ENCODE measurements around the gene ZFP36L2. TPM values are rescaled to one million over a fixed set of nuclear protein-coding genes. Genes with fewer than 3 reads are reported as not detected.

The ZFP36L2 gene
- total and polyA plus RNA-seq, 2 donors (not counting 3 experiments of a cell fraction or from before 2014, with no cell fraction given) = 14.5 to 75.9 TPM

- dilution Hi-C loops (cut with MboI; ENCODE audit: extremely low pct_ligation_motif_present, low sequenced_read_pairs) (no loop called here), intact Hi-C loops (cut with micrococcal nuclease) (no loop called here)
- TF ChIP-seq FOS (IDR thresholded peaks at IDR 0.05; ENCODE audit: borderline replicate concordance, insufficient read depth, low read length) = no peak
- TF ChIP-seq CTCF (IDR thresholded peaks at IDR 0.05; ENCODE audit: extremely low read depth in 1 of 2, insufficient read depth in 1 of 2, low read depth in 1 of 2, low read length in 2 of 2) = no peak
- TF ChIP-seq POLR2AphosphoS5 (IDR thresholded peaks at IDR 0.05; ENCODE audit: insufficient read depth, low read depth, low read length) = no peak
- no peak for TF ChIP-seq MYC (IDR thresholded peaks at IDR 0.05; ENCODE audit: low read depth, low read length)
- TF ChIP-seq POLR2A (IDR thresholded peaks at IDR 0.05; ENCODE audit: low read depth, low read length) = no peak
- TF ChIP-seq, protein P1, sequence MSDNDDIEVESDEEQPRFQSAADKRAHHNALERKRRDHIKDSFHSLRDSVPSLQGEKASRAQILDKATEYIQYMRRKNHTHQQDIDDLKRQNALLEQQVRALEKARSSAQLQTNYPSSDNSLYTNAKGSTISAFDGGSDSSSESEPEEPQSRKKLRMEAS (IDR thresholded peaks at IDR 0.05; ENCODE audit: insufficient read depth, insufficient read length) = no peak
- no peak for TF ChIP-seq EZH2 (IDR thresholded peaks at IDR 0.05; ENCODE audit: borderline replicate concordance, low read depth, low read length, severe bottlenecking)
- TF ChIP-seq JUN (IDR thresholded peaks at IDR 0.05; ENCODE audit: borderline replicate concordance, insufficient read depth, insufficient read length, low read depth) = no peak
- TF ChIP-seq GATA2 (IDR thresholded peaks at IDR 0.05; ENCODE audit: insufficient read depth, insufficient read length, low read depth, low read length) = no peak
- H2AFZ ChIP-seq (ENCODE audit: low read depth, low read length) = no peak overlapping the region
- H3K79me2 ChIP-seq (ENCODE audit: control insufficient read depth, insufficient read depth, low read length) = peaks cover 12% of the 10 kb centered on the region
- no peak overlapping the region for H3K4me2 ChIP-seq (ENCODE audit: insufficient read depth, low read length)
- DNase-seq (ENCODE audit: low read depth, low spot score) = no peak
- H3K36me3 ChIP-seq (ENCODE audit: control insufficient read depth in 2 of 2, extremely low read depth in 1 of 2, insufficient read depth in 2 of 2, low read length in 2 of 2) = no peaks in the 10 kb centered on the region
- H3K27me3 ChIP-seq (ENCODE audit: control insufficient read depth in 2 of 2, insufficient read depth in 2 of 2, low read length in 2 of 2) = no peaks in the 10 kb centered on the region
- H3K4me1 ChIP-seq (ENCODE audit: control insufficient read depth, extremely low read depth, insufficient read depth, low read length) = peaks cover 42% of the 10 kb centered on the region
- ChIA-PET POLR2A (no interaction called here), CTCF (interaction anchor here (0.6 to 12.8 kb wide), 12 partner anchors 9 to 389 kb away, joined by 3 to 240 read pairs (median 4); partner anchors contain the start of gene ZFP36L2)
- FAIRE-seq = no peak
- H3K9me3 ChIP-seq (replicated peaks; ENCODE audit: control insufficient read depth, insufficient read depth, low read length) = no peaks in the 10 kb centered on the region
- BruUV-seq (replicated peaks) = no TSS peak
- no peak overlapping the region for H3K9ac ChIP-seq (replicated peaks; ENCODE audit: extremely low read depth, insufficient read depth, low read length)
- H3K27ac ChIP-seq (ENCODE audit: insufficient read depth, low read depth, low read length) = no peak overlapping the region
- no peak overlapping the region for H3K4me3 ChIP-seq (replicated peaks in 1 of 3; ENCODE audit: insufficient read depth in 1 of 3, low read depth in 1 of 3, low read length in 3 of 3)
- H3K9me1 ChIP-seq (replicated peaks; ENCODE audit: control insufficient read depth, extremely low read depth, insufficient read depth, low read length) = no peaks in the 10 kb centered on the region
- H4K20me1 ChIP-seq (replicated peaks; ENCODE audit: control insufficient read depth, extremely low read depth, insufficient read depth, low read length) = no peaks in the 10 kb centered on the region
Observed at GRCh38 chr2:43217228-43218154, 8.9 kb downstream of the ZFP36L2 start.
